Mammary epithelial cell (primary cell): Measurements from ENCODE around the gene PABPN1L.

Source experiments
- EZH2 ChIP-seq: IDR thresholded peaks from 2 replicates; pipeline ENCODE4 v1.6.1; 2012; ENCODE audit warnings: low read length, inconsistent platforms, borderline replicate concordance
- TF ChIP-seq, protein P1 (sequence below), 2 donors: IDR thresholded peaks in 1 of 2; conservative IDR thresholded peaks in 1 of 2; 2 replicates each; pipeline ENCODE4 v1.5.1; 2011 to 2012; ENCODE audit warnings: inconsistent platforms in 2 of 2, low read length in 2 of 2, mild to moderate bottlenecking in 2 of 2, control low read depth in 1 of 2, low read depth in 1 of 2; ENCODE audit not compliant: insufficient read depth in 1 of 2; ENCODE audit errors: extremely low read depth in 1 of 2

DNA sequence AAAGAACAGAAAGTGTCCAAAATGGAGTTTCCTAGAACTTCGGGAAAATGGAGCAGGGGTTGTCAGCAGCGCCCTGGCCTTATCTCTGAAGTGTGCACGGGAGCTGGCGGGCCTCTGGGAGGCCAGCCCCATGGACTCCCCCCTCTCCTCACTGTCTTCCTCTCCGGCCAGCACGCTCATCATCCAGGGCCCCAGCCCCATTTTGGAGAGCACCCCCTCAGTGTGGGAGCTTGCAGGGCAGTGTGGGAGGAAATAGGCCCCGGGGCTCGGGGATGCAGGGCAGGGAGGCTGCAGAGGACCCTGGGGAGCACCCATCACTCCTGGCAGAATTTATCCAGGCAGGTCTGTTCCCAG, 4.9 kb upstream of the PABPN1L start:
- TF ChIP-seq EZH2, result no peak
- TF ChIP-seq, protein P1, sequence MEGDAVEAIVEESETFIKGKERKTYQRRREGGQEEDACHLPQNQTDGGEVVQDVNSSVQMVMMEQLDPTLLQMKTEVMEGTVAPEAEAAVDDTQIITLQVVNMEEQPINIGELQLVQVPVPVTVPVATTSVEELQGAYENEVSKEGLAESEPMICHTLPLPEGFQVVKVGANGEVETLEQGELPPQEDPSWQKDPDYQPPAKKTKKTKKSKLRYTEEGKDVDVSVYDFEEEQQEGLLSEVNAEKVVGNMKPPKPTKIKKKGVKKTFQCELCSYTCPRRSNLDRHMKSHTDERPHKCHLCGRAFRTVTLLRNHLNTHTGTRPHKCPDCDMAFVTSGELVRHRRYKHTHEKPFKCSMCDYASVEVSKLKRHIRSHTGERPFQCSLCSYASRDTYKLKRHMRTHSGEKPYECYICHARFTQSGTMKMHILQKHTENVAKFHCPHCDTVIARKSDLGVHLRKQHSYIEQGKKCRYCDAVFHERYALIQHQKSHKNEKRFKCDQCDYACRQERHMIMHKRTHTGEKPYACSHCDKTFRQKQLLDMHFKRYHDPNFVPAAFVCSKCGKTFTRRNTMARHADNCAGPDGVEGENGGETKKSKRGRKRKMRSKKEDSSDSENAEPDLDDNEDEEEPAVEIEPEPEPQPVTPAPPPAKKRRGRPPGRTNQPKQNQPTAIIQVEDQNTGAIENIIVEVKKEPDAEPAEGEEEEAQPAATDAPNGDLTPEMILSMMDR (conservative IDR thresholded peaks at IDR 0.05 in 1 of 2, IDR thresholded peaks at IDR 0.05 in 1 of 2; ENCODE audit: extremely low read depth in 1 of 2, insufficient read depth in 1 of 2, low read depth in 1 of 2, low read length in 2 of 2), result no peak
